K562 (cell line): ENCODE data around the gene ANO10. TPM values are rescaled to one million over a fixed set of nuclear protein-coding genes. Genes with fewer than 3 reads are reported as not detected.

Source experiments
- ATAC-seq: fragments of 200-7000 bp; cut with Tn5 transposase; 3 replicates; pipeline ENCODE4 v1.9.1; 2020; ENCODE audit warnings: moderate library complexity
- BruUV-seq: library from RNA; stranded (reverse); fragments of 400-500 nt; replicated peaks from 2 replicates; lab custom pipeline; 2021; lab: Mats Ljungman, UMichigan
- CTCF ChIA-PET: fragments of 300-600 bp; formaldehyde crosslinking; extraction: SDS; loops from one replicate; lab custom pipeline; 2021; ENCODE audit warnings: low intra/inter-chr PET ratio; lab: Yijun Ruan, JAX
- POLR2A ChIA-PET: fragments of 300-600, 350-650 bp; sonication (Branson Sonifier 250); formaldehyde crosslinking; extraction: SDS; loops from one replicate; lab custom pipeline; 2021; ENCODE audit warnings: antibody characterized with exemption, inconsistent platforms; lab: Yijun Ruan, JAX
- DNase-seq, 4 experiments: peaks; one replicate each; pipeline versions ENCODE4 v3.0.0 to v3.0.0-alpha.2; 2011 to 2018; ENCODE audit warnings: low spot score in 3 of 4, mixed read lengths in 3 of 4; ENCODE audit errors: extremely low read depth in 1 of 4
- FAIRE-seq: peaks from 2 replicates; lab custom pipeline; 2011; peaks lifted over from hg19 to GRCh38; lab: Jason Lieb, UNC
- H2AFZ ChIP-seq: 2 replicates; pipeline ENCODE4 v1.6.0; 2011; ENCODE audit warnings: low read depth, low read length, control low read depth, inconsistent platforms
- H3K27ac ChIP-seq: fragments of 200-600 bp; 3 replicates; pipeline ENCODE4 v1.8.0; 2011; ENCODE audit warnings: low read depth, mild to moderate bottlenecking, control low read depth, inconsistent platforms, low read length, moderate library complexity, mixed read lengths; ENCODE audit errors: extremely low read depth
- H3K27me3 ChIP-seq, 2 experiments: fragments of 300-600 bp in 1 of 2; 2 replicates in 1 of 2; 3 replicates in 1 of 2; pipeline versions ENCODE4 v1.6.0 to v1.8.0; 2011; ENCODE audit warnings: inconsistent platforms in 2 of 2, low read length in 2 of 2, mild to moderate bottlenecking in 1 of 2, mixed read lengths in 1 of 2, moderate library complexity in 1 of 2; ENCODE audit not compliant: control insufficient read depth in 2 of 2, insufficient read depth in 2 of 2
- H3K36me3 ChIP-seq: fragments of 300-600 bp; 3 replicates; pipeline ENCODE4 v1.8.0; 2011; ENCODE audit warnings: mild to moderate bottlenecking, low read length, inconsistent platforms; ENCODE audit not compliant: control insufficient read depth, insufficient read depth
- H3K4me1 ChIP-seq, 2 experiments: fragments of 200-600 bp in 1 of 2; replicated peaks in 1 of 2; 2 replicates in 1 of 2; 3 replicates in 1 of 2; pipeline versions ENCODE4 v1.5.1 to v1.8.0; 2011; ENCODE audit warnings: inconsistent platforms in 2 of 2, low read length in 2 of 2, mild to moderate bottlenecking in 1 of 2, mixed read lengths in 1 of 2, moderate library complexity in 1 of 2; ENCODE audit not compliant: control insufficient read depth in 2 of 2, insufficient read depth in 2 of 2
- H3K4me2 ChIP-seq: 2 replicates; pipeline ENCODE4 v1.6.1; 2011; ENCODE audit warnings: low read length, control low read depth, inconsistent platforms, mixed read lengths; ENCODE audit not compliant: insufficient read depth
- H3K4me3 ChIP-seq: fragments of 200-600 bp; sonication (generic), shearing (Covaris generic); 2 replicates; pipeline ENCODE4 v1.5.1; 2016; ENCODE audit warnings: control low read depth, inconsistent platforms
- H3K79me2 ChIP-seq: fragments of 200-600 bp; 3 replicates; pipeline ENCODE4 v1.8.0; 2011; ENCODE audit warnings: low read length, inconsistent platforms; ENCODE audit not compliant: control insufficient read depth, insufficient read depth
- H3K9ac ChIP-seq, 2 experiments: 2 replicates each; pipeline versions ENCODE4 v1.6.0 to v1.6.1; 2011; ENCODE audit warnings: low read depth in 2 of 2, low read length in 2 of 2, control low read depth in 1 of 2, inconsistent platforms in 1 of 2, mild to moderate bottlenecking in 1 of 2, mixed read lengths in 1 of 2; ENCODE audit not compliant: insufficient read depth in 1 of 2
- H3K9me1 ChIP-seq: one replicate; pipeline ENCODE4 v1.6.0; 2011; ENCODE audit warnings: inconsistent platforms, mild to moderate bottlenecking, low read length, moderate library complexity; ENCODE audit not compliant: control insufficient read depth, insufficient read depth
- H3K9me3 ChIP-seq: replicated peaks from 2 replicates; pipeline ENCODE4 v1.5.1; 2011; ENCODE audit warnings: low read depth, low read length, inconsistent platforms; ENCODE audit not compliant: control insufficient read depth, insufficient read depth
- H4K20me1 ChIP-seq: replicated peaks from 2 replicates; pipeline ENCODE4 v1.6.1; 2011; ENCODE audit warnings: low read length, inconsistent platforms, mixed read lengths; ENCODE audit not compliant: control insufficient read depth, insufficient read depth
- ATF7 ChIP-seq: fragments of 450-650 bp; IDR thresholded peaks from 2 replicates; pipeline ENCODE4 v1.7.1; 2014; ENCODE audit warnings: mild to moderate bottlenecking, moderate library complexity
- CTBP1 ChIP-seq: fragments of 450-650 bp; IDR thresholded peaks from 2 replicates; pipeline ENCODE4 v1.6.1; 2016; ENCODE audit warnings: borderline replicate concordance
- GATA2 ChIP-seq: sonication (generic); formaldehyde crosslinking; IDR thresholded peaks from 2 replicates; pipeline ENCODE4 v1.4.0; 2020; ENCODE audit warnings: mild to moderate bottlenecking, missing genetic modification reagents
- JUND ChIP-seq, 2 experiments: IDR thresholded peaks; 2 replicates in 1 of 2; 3 replicates in 1 of 2; pipeline ENCODE4 v1.6.1; 2011; ENCODE audit warnings: borderline replicate concordance in 2 of 2, low read depth in 2 of 2, low read length in 2 of 2, improper control_type of control experiment in 1 of 2, missing biosample characterization in 1 of 2, missing genetic modification characterization in 1 of 2, missing genetic modification reagents in 1 of 2
- PKNOX1 ChIP-seq: fragments of 450-650 bp; IDR thresholded peaks from 2 replicates; pipeline ENCODE4 v1.6.1; 2016
- SRF ChIP-seq, 2 experiments: fragments of 250-450, 450-650 bp in 1 of 2; sonication (Bioruptor Pico) in 1 of 2; sonication (generic) in 1 of 2; formaldehyde crosslinking; IDR thresholded peaks; 2 replicates each; pipeline versions ENCODE4 v1.5.0 to v1.5.1; 2020 to 2022; ENCODE audit warnings: mild to moderate bottlenecking in 1 of 2, missing genetic modification reagents in 1 of 2
- U2AF1 ChIP-seq: fragments of 200-400 bp; formaldehyde crosslinking; optimal IDR thresholded peaks from 2 replicates; pipeline ENCODE3; 2017; ENCODE audit warnings: mild to moderate bottlenecking, low read depth, low read length, moderate library complexity
- ZEB2 ChIP-seq: fragments of 450-650 bp; IDR thresholded peaks from 2 replicates; pipeline ENCODE4 v1.6.1; 2016
- ZMIZ1 ChIP-seq, 2 experiments: fragments of 150-350 bp in 1 of 2; IDR thresholded peaks; 2 replicates each; pipeline ENCODE4 v1.6.1; 2012 to 2016; ENCODE audit warnings: low read depth in 2 of 2, low read length in 2 of 2, mild to moderate bottlenecking in 1 of 2, moderate library complexity in 1 of 2
- WGBS: fragments of 100-300 bp; shearing (Covaris generic); methylation state at CpG from one replicate; pipeline ENCODE4 v1.1.6; 2016; ENCODE audit warnings: low coverage, mixed read lengths; ENCODE audit not compliant: insufficient coverage; ENCODE audit errors: missing lambda C conversion rate; 5-methylcytosine and 5-hydroxymethylcytosine counted together
- in situ Hi-C: fragments of 300-500 bp; cut with MboI; formaldehyde crosslinking; loops from 4 replicates; pipeline ENCODE4 v1.15.0; 2018; ENCODE audit warnings: inconsistent platforms, mixed read lengths
- intact Hi-C: fragments of 100-400 bp; cut with micrococcal nuclease; formaldehyde crosslinking; loops from 2 replicates; pipeline ENCODE4 v1.14.2; 2022
- polyA plus RNA-seq, 8 experiments: library from polyadenylated mRNA; depleted of rRNA in 4 of 8; stranded (reverse) in 5 of 8; unstranded in 3 of 8; fragments of >200 nt; fragmentation: Nextera tagmentation in 2 of 8; fragmentation: Illumina TruSeq in 1 of 8; extraction: Ambion mirVana in 2 of 8; extraction: Trizol in 1 of 8; gene quantifications; 2 replicates each; pipeline versions ENCODE4 v1.2.1 to v1.2.3, GENCODE V29; 2011 to 2014; ENCODE audit warnings: inconsistent platforms in 1 of 8, missing spikeins in 1 of 8
- total RNA-seq, 7 experiments: library from RNA; depleted of rRNA in 6 of 7; stranded (reverse); fragments of >200 nt in 6 of 7; fragmentation: Illumina TruSeq in 2 of 7; extraction: Trizol in 2 of 7; gene quantifications; 2 replicates each; pipeline versions ENCODE4 v1.2.1 to v1.2.3, GENCODE V29; 2011 to 2021; ENCODE audit warnings: low replicate concordance in 1 of 7
- TF ChIP-seq, protein P1 (sequence below): sonication (generic); formaldehyde crosslinking; IDR thresholded peaks from 2 replicates; pipeline ENCODE4 v1.8.0; 2022; ENCODE audit warnings: mild to moderate bottlenecking, low read depth, missing genetic modification reagents
- TF ChIP-seq, protein P2 (sequence below), 2 experiments: fragments of 450-650 bp in 1 of 2; sonication (generic) in 1 of 2; formaldehyde crosslinking in 1 of 2; IDR thresholded peaks in 1 of 2; conservative IDR thresholded peaks in 1 of 2; 2 replicates each; pipeline versions ENCODE4 v1.6.1 to v1.8.1; 2016 to 2023; ENCODE audit warnings: mild to moderate bottlenecking in 2 of 2, moderate library complexity in 2 of 2, inconsistent platforms in 1 of 2, missing genetic modification reagents in 1 of 2

ANO10 gene
- total and polyA plus RNA-seq, 9 of the 15 experiments (the other 6 are each of a cell fraction or from before 2014, with no cell fraction given), result 6.4 to 46.0 (median 32.3) TPM

DNA sequence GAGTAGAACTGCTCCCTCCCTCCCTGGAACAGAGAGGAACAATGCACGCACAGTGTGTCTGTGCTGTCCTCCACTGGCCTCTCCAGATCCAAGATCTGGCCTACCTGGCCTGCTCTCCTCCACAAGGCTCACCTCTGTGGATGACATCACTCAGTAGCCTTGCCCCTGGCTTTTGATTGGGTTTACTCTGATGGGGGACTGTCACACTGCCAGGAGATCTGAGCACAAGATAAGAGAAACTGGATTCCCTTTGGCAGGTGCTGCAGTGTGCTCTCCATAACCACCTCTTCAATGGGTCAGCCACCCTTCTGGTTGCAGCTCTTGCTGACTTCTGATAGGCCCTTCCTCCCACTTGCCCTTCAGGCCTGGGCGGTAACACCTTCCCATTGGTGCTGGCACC lies 22.6 kb upstream of the ANO10 start:
- TF ChIP-seq GATA2 (CRISPR knock-in tag) (peak; percentile 61; the same call in 1 of the 2 replicates), SRF (CRISPR knock-in tag; IDR thresholded peaks at IDR 0.05) (no peak), JUND (IDR thresholded peaks at IDR 0.05; ENCODE audit: borderline replicate concordance, low read depth, low read length) (peak; percentile 47; the same call in 1 of the 2 replicates), JUND (tag; IDR thresholded peaks at IDR 0.05; ENCODE audit: borderline replicate concordance, low read depth, low read length) (peak; percentile 47; the same call in 1 of the 3 replicates), ATF7 (peak; percentile 81), U2AF1 (no peak), ZMIZ1 (IDR thresholded peaks at IDR 0.05; ENCODE audit: low read depth in 2 of 2, low read length in 2 of 2) (no peak), PKNOX1 (peak; percentile 46; the same call in 1 of the 2 replicates), CTBP1 (peak; percentile 58; the same call in 1 of the 2 replicates), ZEB2 (peak; percentile 55; the same call in 1 of the 2 replicates)
- TF ChIP-seq, protein P1, sequence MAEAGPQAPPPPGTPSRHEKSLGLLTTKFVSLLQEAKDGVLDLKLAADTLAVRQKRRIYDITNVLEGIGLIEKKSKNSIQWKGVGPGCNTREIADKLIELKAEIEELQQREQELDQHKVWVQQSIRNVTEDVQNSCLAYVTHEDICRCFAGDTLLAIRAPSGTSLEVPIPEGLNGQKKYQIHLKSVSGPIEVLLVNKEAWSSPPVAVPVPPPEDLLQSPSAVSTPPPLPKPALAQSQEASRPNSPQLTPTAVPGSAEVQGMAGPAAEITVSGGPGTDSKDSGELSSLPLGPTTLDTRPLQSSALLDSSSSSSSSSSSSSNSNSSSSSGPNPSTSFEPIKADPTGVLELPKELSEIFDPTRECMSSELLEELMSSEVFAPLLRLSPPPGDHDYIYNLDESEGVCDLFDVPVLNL (CRISPR knock-in tag), result peak; percentile 25; the same call in 1 of the 2 replicates
- TF ChIP-seq, protein P2, sequence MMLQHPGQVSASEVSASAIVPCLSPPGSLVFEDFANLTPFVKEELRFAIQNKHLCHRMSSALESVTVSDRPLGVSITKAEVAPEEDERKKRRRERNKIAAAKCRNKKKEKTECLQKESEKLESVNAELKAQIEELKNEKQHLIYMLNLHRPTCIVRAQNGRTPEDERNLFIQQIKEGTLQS (IDR thresholded peaks at IDR 0.05), result peak; percentile 55; the same call in 1 of the 2 replicates
- TF ChIP-seq, protein P2 (CRISPR knock-in tag; conservative IDR thresholded peaks at IDR 0.05), result no peak

More for the DNA sequence above, 22.6 kb upstream of the ANO10 start:
- H3K4me1 ChIP-seq, result peaks cover 2 to 36% of the 10 kb centered on the region in 2 experiments; a peak in 4 of 5 replicates
- no peak overlapping the region for H3K4me3 ChIP-seq
- no peak overlapping the region for H3K4me2 ChIP-seq
- H3K36me3 ChIP-seq, result no peaks in the 10 kb centered on the region
- no peak overlapping the region for H2AFZ ChIP-seq
- H3K9ac ChIP-seq, result no peak overlapping the region; a peak in 1 of 4 replicates
- no TSS peak for BruUV-seq
- FAIRE-seq (peak; percentile 19), ATAC-seq (peak; percentile 17), DNase-seq (no peak)
- in situ Hi-C loops, result no loop called here
- H3K27ac ChIP-seq, result no peak overlapping the region
- intact Hi-C loops, result no loop called here
- H3K79me2 ChIP-seq, result no peaks in the 10 kb centered on the region
- no peaks in the 10 kb centered on the region for H3K9me3 ChIP-seq
- WGBS, result 77% methylated on average over 2 of the region's 2 CpGs
- H3K27me3 ChIP-seq, result no peaks in the 10 kb centered on the region
- H4K20me1 ChIP-seq, result no peaks in the 10 kb centered on the region
- no peaks in the 10 kb centered on the region for H3K9me1 ChIP-seq
- ChIA-PET CTCF (no interaction called here), POLR2A (interaction anchor here (2.4 kb wide), 1 partner anchor 15 kb away, joined by 10 read pairs; no protein-coding TSS in a partner anchor)
